Measurements from ENCODE around the gene RRP8. TPM values are rescaled to one million over a fixed set of nuclear protein-coding genes. Genes with fewer than 3 reads are reported as not detected.

RRP8 gene
- total RNA-seq = 15.1 and 16.0 TPM in 2 replicates

DNA sequence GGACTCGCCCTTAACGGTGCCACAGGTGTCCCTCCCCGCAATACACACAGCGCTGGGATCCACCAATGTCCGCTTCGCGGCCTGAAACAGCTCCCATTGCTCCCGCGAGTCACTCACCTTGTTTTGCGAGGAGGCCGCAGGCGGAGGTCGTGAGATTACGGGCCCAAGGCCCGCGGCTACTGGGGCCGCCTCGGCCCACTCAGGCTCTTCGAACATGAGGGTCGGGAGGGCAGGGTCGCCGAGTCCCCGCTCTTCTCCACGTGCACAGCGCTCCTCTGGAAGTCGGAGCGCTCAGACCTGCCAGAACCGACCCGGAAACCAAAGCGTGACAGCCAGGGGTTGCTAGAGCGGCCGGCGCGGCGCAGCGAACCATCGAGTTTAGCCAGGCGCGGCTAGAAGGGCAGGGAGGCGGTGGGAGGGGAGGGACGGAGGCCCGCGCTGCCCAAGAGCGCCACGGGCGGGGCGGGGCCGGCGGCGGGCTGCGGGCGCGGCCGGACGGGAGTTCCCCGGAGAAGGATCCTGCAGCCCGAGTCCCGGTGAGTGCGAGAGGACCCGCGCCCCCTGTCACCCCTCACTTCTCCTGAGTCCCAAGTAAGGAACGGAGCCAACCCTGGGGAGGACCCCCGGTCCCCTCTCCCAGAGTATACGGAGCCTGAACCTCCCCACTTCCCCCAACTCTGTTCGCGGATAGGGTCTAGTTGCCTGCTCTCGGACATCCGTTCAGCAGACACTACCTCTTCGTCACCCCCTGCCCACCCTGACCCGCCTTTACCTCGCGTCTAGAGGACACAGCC, at the start of gene RRP8, which contains the start of gene ILK:
Gene RRP8, minus strand, starts transcription at position 330 of the 794 bp plus-strand sequence. Its CDS starts 114 bp downstream, at position 216.
Gene ILK, plus strand, starts transcription at position 488 of the 794 bp plus-strand sequence. CDS start 498 bp downstream, outside the sequence.
- peak; percentile 95 for DNase-seq

DNA sequence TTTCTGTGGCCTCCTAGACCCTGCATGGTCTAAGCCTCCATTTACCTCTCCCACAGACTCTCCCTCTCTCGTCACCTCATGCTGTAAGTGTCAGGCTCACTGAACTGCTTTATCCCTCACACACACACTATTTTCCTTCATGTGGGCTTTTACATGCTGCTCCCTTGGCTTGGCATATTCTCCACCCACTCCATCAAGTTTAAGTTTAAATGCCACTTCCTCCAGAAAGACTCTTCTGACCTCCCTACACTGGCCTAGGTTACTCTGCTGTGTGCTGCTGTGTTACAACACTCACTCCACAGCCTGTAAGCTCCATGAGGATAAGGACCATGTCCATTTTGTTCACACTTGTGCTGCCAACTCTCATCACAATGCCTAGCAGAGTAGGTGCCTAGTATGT, 49.7 kb upstream of the RRP8 start:
- DNase-seq = no peak

DNA sequence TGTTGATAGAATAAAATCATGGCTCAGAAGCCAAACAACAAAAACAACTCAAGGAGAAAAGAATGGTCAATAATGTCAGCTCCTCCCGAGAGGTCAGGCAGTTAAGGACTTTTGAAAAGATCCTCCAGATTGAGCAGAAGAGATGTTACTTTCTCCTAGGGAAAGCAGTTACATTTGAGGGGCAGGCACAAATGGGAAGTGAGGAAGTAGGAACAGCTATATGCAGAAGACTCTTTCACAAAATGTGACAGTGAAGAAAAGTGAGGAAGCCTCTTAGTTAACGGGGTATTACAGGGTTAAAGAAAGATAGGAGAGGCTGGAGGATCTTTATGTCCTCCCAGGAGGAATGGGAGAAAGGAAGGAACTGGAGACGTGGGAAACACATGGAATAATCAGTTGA, 48.8 kb upstream of the RRP8 start:
- no peak for DNase-seq

DNA sequence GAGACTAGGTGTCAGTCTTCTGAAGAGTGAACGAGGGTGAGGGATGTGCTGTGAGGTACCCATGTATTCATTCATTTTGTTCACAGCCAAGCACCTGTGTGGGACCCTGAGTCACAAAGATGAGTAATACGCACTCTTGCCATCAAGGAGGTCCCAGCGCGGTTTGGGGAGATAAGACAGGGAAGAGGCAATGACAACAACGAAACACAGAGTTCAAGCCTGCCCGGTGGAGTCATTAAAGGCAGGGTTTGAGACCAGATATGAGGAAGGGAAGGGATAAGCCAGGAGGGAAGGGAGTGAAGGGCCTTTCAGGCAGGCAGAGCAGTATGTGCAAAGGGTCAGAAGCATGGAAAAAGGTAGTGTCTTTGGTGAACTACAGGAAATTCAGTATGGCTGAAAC, 47.6 kb upstream of the RRP8 start:
- no peak for DNase-seq

DNA sequence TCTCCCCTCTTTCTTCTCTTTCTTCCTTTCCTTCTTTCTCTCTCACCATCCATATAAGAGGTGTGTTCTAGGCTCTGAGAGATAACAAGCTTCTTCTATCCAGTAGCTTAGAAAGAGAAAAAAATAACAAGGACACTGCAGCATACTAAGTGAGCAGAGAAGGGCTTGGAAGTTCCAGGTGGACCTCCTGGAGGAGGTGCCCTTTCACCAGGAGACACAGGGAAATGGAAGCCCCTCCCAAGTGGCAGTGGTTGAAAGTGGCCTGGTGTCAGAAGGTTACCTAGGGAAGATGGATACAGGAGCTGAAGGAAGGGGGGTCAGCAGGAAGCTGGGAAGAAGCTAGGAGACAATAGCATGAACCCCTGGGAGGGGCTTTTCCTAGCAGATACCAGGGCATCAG, 46.7 kb upstream of the RRP8 start:
- no peak for DNase-seq

DNA sequence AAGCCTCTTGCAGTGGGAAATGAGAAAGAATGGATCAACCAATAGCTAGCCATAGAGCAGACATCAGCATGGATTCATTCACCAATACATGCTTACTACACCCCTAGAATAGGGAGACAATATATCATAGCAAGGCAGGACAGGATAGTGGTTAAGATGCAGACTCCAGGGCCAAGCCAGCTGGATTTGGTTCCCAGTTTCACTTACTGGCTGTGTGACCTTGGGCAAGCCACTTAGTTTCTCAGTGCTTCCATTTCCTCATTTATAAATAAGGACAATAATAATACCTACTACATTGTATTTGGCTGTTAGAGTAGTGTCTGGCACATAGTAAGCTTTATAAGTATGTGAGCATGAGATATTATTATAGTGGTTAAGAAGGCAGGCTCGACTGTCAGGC, 45.1 kb upstream of the RRP8 start:
- no peak for DNase-seq

DNA sequence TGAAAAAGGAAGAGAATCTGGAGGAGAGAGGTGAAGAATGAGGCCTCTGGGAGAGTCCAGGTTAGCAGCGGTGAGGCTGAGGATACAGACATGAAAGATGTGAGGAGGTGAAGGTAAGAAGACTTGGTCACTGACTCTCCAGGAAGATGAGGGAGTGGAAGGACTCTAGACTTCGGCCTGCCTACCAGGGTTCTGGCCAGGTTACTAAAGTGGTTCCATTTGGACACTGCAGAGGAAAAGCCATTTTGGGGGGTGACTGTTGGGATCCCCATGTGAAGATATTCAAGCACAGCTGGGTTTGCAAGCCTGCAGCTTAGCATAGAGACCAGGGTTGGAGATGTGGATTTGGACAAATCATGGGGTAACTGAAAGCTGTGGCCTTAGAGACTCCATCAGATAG, 44.4 kb upstream of the RRP8 start:
- DNase-seq = no peak

DNA sequence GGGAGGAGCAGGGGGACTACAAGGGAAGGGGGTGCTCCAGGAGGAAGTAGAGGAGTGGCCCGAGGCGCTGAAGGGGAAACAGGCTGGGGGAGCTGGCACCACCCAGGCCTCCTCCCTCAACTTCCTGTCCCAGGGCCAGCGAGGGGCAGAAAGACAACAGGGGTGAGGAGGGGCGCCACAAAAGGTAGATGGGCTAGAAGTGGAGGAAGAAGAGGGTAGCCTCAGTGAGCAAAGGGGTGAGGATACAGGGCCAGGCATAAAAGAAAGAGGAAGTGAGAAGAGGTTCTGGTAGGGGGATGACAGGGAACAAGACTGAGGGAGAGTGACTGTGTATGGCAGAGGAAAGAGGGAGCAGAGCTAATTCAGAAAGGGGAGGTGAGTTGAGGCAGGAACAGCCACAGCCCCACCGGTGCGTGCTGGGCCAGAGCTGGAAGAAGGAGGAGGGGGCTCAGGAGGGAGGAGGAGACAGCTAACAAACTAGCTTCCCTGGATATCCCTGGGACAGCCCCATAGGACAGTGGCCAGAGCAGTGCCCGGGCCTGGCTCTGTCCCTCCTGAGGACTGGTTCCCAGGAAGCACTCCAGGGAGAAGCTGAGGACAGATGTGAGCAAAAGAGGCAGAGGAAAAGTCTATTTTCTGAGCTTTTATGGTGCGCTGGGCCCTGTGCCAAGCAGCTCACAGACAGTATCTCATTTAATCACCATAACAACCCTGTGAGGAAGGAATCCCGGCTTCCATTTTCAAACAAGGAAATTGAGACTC, 43.7 kb upstream of the RRP8 start:
- peak; percentile 69 for DNase-seq

DNA sequence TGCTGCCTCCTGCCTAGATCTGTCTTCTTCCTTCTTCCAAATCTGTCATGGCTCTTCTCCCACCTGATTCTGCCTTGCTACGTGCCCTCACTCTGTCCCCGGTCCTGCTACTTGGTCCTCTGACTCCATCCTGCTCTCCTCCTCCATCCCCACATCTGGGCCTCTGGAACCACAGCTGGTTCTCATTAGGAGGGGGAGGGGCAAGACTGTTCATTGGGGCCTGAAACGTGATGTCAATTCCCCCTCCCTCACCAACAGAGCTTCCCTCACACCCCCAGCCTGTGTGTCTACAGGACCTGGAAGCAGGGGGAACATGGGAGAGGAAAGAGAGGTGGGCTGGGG, 43.1 kb upstream of the RRP8 start:
- DNase-seq = no peak

DNA sequence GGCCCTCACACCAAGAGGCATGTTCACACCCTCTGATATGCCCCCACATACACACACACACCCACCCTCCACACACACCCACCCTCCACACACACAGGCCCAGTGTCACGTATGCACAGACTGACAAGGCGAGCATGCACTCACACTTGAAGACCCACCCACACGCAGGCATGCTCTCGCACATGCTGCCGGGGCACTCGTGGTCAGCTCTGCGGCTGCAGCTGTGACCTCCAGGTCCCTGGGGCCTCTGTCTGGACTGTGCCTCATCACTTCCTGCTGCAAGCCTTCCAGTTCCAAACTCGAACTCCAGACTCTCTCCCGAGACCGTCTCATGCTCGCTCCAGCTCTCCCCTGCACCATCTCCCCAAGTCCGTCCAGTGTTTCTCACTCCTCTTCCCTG, 42.7 kb upstream of the RRP8 start:
- DNase-seq = peak; percentile 77

DNA sequence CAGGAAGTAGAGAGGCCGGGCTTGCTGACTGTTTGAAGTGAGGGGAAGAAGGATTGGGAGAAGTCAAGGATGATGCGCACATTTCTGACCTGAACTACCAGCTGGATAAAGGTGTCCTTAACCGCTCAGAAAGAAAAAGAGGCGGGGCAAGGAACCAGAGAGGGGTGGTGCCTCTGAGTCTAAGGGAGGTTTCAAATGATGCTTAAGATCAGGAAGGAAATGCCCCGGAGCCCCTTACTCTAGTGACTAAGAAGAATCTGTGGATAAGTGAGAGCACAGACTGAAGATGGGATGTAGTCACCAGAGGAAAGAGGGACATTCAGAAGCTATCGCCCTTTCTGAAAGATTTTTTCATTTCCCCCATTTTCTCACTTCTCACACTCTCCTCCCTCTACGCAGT, 39.5 kb upstream of the RRP8 start:
- DNase-seq = no peak

DNA sequence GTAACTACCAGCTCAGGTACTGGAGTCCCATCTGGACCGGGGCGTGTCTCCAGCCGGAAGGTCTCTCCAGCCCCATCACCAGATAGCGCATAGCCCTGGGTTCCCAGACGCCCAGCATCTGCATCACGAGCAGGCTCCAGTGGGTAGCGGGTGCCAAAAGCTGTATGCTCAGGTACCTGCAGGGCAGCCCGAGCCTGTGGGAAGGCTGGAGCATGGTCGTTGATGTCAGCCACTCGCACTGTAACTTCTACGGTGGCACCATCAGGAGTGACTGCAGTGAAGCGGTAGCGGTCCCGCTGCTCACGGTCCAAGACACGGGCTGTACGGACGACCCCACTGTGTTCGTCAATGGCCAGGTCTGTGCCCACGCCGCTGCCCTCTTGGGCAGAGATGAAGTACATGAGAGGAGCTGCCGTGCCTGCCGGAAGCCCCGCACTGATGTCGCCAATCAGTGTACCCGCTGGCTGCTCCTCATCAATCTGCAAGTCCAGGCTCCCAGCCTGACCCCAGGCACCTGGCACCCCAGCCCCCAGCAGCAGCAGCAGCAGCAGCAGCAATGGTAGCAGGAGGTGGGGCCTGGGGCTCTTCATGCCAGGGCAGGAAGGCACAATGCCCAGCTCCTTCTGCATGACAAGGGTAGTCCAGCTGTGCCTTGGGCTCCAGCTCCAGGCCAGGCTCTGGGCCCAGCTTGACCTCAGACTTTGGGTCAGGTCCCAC, 37.7 kb upstream of the RRP8 start:
- DNase-seq = no peak

DNA sequence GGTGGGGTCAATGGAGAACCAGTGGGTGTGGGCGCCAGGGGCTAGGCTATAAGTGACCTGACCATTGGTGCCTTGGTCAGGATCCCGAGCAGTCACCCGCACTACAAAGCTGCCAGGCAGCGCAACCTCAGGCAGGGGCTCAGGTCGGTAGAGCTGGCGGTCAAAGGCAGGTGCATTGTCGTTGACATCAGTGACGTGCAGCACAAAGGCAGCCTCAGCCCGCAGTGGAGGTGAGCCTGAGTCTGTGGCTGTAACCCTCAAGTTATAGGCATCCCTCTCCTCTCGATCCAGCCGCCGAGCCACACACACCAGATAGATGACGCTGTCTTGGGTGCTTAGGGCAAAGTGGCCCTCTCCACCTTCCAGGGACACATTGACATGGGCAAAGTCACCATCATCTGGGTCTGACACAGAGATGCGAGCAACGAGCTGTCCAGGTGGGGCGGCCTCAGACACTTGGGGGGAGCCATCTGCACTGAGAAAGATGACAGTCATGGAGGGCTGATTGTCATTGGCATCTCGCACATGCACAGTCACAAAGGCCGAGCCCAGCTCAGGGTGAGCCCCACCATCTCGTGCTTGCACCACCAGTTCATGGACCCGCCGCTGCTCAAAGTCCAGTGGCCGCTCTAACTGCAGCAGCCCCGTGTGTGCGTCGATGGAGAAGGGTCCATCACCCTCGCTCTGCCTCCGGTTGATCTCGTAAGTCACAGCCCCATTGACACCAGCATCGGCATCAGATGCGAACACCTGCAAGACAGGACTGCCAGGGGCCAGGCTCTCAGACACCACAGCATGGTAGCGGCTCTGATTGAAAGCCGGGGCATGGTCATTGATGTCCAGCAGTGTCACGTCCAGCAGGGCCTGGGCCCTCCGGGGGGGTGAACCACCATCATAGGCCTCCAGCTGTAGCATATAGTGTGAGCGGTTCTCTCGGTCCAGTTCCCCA, 36.9 kb upstream of the RRP8 start:
- no peak for DNase-seq

DNA sequence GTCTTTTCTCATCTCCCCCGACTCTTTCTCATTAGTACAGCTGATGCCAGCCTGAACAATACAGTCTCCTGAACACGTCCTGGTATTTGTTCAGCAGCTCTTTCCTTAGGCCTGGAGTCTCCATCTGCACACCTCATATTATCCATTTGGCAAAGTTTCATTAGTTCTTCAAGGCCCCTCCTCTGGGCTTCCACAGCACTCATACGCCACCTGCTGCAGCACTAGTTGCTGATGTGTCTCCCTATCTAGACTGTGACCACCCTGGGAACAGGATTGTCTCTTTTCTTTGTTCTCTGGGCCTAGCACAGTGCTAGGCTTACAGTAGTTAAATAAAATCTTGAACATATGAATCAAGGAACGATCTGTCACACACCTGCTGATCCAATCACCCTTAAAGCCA, 35.0 kb upstream of the RRP8 start:
- peak; percentile 28 for DNase-seq

DNA sequence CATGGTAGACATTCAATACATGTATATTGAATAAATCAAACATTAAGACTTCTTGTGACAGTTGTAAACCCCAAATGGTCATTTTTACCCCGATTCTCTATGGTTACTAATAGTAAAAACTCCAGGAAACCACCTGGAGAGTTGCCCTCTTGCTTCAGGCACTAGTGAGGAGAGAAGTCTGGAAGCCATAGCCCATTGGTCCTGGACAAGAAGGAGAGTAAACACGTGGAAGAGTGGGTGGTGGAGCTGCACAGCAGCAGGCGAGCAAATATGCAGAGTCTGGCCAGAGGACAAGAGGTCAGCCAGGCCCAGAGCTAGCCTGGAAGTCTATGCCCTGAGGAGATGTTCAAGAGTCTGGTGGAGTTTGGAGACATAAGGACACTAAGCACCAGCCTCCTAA, 34.5 kb upstream of the RRP8 start:
- peak; percentile 38 for DNase-seq

DNA sequence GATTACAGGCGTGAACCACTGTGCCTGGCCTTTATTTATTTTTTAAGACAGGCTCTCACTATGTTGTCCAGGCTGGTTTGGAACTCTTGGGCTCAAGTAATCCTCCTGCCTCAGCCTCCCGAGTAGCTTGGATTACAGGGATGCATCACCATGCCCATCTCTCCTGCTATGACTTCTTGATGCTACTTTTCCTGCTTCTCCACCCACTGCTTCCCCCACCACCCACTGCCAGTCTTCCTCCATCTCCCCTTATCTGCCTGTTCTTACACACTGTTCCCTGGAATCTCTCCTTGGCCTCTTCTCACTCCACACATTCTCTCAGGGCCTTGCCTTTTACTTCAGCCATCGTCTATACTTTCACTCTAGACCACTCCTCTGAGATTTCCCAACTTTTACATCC, 33.1 kb upstream of the RRP8 start:
- DNase-seq = no peak

DNA sequence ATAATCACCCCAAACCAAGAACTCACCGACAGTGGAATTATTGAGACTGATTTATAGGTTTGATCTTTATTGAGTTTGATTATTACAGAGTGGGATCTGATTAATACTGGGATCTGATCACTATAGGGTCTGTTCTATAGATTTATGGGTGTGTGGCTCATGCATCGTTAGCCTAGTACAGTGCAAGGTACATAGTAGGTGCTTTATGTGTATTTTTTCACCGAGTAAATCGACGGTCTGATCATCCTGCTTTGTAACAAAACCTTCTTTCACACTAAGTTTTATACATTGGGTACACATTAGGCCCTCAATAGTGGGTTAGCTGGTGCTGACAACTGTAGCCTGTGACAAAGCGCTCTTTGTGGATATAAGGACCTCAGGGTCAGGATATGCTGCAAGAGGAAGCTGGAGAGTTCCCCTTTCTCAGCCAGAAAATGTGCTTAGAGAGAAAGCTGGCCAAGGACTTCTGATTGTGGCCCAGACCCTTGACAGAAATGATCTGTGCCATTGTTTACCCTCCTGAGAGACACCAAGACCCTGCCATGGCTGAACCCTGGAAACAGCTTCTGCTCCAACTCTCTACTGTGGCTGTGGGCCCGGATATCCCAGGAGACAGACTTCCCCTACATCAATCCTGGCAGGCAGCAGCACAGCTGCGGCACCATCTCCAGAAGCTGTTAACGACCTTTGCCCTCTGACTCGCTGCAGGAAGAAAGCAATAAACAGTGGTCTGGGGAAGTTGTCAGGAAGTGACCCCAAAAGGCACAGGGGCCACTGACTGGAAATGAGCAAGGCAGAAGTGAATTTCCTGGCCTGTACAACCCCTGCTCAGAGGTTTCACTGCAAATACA, 31.9 kb upstream of the RRP8 start:
- DNase-seq = peak; percentile 96

DNA sequence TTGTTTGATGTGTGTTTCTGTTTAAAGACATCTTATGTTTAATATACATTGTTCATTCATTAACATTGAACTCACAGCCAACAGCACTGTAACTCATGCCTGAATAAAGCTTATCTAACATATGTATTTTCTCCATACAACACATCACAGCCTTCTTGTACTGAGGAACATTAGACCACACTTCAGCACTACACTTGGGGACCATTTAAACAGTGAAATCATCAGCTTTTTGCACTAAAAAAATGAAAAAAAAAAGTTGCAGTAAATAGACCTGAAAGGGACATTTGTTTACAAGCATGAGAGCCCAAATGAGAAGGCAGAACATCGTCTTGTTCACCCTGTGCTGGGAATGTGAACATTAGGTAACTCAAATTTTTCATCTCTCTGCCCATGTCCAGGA, 31.1 kb upstream of the RRP8 start:
- DNase-seq = no peak

DNA sequence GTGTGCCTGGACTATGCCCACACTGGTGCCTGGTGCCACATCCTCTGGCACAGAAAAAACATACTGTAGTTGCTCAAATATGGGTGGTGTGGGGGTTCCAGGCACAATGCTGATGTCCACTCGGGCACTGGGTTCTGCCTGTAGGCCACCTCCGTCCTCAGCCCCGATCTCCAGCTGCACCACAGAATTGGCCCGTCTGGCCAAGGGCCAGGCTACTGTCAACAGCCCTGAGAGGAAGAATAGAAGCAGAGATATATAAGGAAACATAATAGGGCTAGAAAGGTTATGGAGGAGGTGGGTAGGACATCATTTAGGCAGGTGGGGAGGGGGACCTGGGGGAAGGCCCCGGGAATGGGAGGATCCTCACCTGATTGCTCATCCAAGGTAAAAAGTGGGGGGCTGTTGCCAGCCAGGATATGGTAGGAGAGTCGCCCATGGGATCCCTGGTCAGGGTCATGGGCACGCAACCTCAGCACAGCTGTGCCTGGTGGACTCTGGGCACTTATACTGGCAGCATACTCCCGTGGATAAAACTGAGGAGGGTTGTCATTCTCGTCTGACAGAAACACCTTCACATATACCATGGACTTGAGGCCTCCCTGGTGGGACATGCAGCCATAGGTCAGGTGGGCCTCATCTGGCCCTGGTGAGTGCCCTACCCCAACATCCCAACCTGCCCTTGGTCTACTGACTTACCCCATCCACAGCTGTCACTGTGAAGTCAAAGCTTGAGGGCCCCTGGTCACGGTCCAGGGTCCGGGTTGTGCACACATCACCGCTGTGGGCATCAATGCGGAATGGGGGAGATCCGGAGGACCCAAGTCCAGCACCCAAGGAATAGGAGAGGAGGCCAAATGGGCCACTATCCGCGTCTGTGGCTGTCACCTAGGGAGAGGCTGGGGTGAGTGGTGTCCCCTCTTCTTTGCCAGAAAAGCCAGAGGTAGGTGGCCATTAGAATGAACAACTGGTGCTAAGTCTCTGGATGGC, 30.3 kb upstream of the RRP8 start:
- DNase-seq = no peak

Measured in dermis blood vessel endothelial cell (primary cell).